GM11168 (cell line): ENCODE measurements around the gene CATSPERE.

Experiments used
- in situ Hi-C: fragments of 300-500 bp; cut with MboI; formaldehyde crosslinking; loops from one replicate; pipeline ENCODE4 v1.12.0; 2022; ENCODE audit warnings: low sequenced_read_pairs; ENCODE audit not compliant: unreplicated experiment

CATSPERE gene

DNA sequence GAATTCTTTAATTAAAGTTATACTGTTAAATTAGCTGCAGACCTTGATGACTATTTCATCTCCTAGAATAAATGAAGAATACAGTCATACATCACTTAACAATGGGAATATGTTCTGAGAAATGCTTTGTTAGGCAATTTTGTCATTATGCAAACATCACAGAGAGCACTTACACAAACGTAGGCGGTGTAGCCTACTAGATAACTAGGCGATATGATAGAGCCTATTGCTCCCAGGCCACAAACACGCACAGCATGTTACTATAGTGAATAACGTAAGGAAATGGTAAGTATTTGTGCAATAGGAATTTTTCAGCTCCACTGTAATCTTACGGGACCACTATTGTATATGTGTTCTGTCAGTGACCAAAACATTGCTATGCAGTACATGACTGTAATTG, 154.2 kb downstream of the CATSPERE start:
- in situ Hi-C loops, result no loop called here

- in situ Hi-C loops, result no loop called here
Observed at GRCh38 chr1:244626709-244627108, 165.6 kb downstream of the CATSPERE start.

GRCh38 chr1:244628789-244629188, 167.7 kb downstream of the CATSPERE start:
- in situ Hi-C loops, result no loop called here

DNA sequence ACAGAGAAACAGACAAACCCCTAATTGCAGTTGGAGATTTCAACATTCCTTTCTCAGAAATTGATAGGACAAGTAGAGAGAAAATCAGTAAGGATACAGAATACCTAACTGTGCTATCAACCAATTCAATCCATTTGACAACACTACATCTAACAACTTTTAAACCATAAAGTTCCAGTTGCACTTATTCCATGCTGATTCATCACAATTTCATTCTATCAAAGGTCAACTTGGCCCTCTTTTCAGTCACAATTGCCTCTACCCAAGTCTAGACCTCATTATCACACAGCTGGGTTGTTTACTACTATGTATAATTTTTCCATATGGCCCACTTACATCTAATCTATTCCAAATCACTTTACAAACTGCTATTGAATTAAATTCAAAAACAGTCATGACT, 172.1 kb downstream of the CATSPERE start:
- in situ Hi-C loops, result no loop called here

GRCh38 chr1:244634546-244634945, 173.5 kb downstream of the CATSPERE start:
- in situ Hi-C loops, result no loop called here

DNA sequence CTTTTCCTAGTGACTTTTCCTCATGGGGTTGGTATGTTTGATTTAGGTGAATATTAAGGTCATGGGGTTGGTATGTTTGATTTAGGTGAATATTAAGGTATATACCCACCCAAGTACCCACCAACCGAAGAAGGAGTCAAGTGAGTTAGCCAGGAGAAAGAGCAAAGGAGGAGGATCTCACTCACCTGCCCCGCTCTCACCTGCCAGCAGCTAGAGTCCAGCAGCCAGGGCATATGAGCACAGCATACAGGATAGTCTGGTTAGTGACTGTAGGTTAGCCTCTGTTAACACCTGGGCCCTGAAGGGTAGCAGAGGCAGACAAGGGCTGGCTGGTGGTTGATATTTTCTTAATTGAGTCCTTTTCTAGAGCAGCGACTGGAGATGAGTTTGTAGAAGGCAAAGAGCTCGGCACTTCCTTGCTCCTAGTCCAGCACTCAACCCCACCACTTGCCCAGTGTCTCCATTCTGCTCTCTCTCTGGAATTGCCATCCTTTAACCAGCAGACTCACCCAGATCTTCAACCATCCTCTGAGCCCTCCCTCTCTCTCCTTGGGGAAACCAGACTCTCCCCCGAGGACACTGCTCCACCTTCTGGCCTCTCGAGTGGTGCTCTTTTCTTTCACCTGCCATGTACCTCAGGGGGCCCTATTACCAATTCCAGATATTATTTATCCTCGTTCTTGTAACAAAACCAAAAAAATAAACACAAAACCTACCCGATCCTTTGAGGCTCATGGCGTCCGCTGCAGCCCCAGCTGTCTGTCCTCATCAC, 175.6 kb downstream of the CATSPERE start:
- in situ Hi-C loops, result no loop called here

DNA sequence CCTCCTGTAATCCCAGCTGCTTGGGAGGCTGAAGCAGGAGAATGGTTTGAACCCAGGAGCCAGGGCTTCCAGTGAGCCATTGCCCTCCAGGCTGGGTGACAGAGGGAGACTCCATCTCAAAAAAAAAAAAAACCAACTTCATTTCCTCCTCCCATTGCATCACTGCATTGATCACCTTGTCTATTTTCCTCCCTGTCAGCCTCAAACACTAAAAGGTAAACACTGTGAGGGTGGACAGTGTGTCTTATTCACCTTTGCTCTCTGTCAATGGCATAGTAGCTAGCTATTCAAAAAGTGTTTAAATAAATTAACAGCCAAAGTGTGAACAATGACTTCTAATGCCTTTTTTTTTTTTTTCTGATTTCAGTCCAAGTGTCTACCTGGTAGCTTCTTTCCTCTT, 178.5 kb downstream of the CATSPERE start:
- in situ Hi-C loops, result no loop called here

- in situ Hi-C loops, result no loop called here
Observed at GRCh38 chr1:244640917-244641316, 179.8 kb downstream of the CATSPERE start.

DNA sequence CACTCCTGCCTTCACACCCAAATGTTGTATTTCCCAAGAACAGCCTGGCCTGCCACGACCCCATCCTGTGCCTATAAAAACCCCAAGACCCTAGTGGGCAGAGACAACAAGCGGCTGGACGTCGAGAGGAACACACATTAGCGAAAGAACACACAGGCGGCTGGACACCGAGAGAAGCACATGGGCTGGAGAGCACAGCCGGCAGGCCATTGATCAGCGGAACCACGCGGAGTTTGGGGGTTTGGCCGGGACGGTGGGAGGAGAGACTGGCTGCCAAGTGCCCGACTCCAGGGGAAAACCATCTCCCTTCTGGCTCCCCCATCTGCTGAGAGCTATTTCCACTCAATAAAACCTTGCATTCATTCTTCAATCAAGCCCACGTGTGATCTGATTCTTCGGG, 181.5 kb downstream of the CATSPERE start:
- in situ Hi-C loops, result no loop called here

DNA sequence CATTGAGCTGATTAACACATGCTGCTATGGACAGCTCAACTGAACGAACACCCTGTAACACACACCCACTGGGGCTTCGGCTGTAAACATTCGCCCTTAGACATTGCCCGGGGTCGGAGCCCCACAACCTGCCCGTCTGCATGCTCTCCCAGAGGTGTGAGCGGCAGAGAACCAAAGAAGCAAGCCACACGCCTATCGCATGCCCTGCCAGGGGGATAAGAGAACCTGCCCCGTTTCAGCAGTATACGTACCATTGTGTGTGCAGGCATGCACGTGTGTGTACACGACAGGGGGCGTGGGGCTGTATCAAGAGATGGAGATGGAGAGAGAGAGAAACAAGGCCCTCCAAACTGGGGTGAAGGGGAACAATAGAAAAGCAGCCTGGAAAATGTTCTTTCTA, 181.9 kb downstream of the CATSPERE start:
- in situ Hi-C loops, result no loop called here

GRCh38 chr1:244645414-244645813, 184.3 kb downstream of the CATSPERE start:
- in situ Hi-C loops, result no loop called here

GRCh38 chr1:244645890-244646289, 184.8 kb downstream of the CATSPERE start:
- in situ Hi-C loops, result no loop called here

DNA sequence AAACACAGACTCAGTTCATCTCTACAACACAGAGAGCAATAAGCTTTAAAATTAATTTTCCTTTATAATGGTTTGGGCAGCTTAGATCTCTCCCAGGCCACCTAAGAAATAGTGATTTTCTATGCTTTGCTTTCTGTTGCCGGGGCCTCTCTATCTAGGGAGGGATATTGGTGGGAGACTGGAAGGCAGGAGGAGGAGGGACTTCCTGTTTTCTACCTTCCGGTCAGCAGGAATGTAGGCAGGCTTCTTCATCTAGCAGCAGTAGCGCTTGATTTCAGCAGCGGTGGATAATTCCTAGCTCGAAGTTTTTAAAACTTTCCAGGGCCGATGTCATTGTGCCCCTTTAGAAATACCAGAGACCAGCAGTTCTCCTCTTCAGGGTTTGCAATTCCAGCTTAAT, 186.7 kb downstream of the CATSPERE start:
- in situ Hi-C loops, result no loop called here

DNA sequence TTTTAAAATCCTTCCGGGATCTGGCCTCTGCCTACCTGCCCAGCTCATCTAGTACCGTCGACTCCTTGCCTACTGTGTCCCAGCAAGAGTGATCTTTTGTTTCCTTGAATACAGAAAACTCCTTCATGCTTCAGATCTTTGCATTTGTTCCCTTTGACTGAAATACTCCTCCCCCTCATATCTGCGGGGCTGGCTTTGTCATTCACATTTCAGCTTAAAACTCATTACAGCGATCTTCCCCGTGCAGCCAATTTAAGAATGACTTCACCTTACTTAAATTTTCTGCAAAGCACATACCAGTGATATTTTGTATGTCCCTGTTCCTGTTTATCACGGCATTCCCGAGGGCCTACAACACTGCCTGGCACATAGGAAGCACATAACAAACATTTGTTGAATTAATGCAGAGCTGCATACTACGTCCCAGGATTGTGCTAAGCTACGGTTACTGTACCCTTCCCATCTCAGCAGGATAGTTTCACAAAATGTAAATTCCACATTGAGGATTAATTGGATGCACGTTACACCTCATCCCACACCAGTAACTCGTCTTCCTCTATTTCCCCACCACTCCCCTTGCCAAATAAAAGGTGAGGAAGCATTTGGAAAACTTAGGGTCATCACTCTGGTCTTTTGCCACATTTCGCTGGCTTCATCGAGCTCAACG, 191.0 kb downstream of the CATSPERE start:
- in situ Hi-C loops, result no loop called here

DNA sequence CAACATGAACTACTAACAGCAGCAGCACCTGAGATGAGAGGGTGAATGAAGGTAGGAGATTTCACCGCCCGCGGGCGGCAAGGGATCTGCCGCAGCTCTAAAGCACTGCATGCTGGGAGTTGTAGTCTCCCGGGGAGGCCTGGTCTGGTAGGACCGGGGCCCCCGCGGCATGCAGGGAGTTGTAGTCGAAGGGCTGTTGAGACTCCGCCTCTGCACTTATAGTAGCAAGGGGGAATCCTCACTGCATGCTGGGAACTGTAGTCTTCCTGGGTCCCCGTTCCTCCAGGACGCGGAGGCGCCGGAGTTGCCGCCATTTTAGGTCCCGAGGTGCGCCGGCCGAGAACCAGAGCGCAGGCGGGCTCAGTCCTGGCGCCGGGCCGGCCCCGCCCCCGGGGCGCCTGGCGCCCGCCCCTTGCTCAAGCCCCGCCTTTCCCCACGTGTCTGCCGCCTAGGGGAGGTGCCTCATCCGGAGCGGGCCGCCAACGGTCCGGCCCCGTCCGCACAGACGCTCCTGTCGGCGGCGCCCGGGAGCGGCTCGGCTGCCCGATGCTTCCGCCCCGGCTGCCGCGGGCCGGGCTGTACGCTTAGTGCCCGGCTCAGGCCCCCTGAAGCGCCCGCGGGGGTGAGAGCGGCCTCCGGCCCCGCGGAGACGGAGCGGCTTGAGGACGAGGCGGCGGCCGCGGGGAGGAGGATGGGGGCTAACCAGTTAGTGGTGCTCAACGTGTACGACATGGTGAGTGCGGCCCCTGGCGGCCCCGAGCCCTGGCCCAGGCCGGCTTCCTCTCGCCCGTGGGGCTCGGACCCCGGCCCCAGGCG, 191.8 kb downstream of the CATSPERE start, which contains the start of gene DESI2:
DESI2 (plus strand) TSS at position 504 of the 816 bp plus-strand sequence; CDS start at position 692, 188 bp downstream.
- in situ Hi-C loops, result no loop called here

DNA sequence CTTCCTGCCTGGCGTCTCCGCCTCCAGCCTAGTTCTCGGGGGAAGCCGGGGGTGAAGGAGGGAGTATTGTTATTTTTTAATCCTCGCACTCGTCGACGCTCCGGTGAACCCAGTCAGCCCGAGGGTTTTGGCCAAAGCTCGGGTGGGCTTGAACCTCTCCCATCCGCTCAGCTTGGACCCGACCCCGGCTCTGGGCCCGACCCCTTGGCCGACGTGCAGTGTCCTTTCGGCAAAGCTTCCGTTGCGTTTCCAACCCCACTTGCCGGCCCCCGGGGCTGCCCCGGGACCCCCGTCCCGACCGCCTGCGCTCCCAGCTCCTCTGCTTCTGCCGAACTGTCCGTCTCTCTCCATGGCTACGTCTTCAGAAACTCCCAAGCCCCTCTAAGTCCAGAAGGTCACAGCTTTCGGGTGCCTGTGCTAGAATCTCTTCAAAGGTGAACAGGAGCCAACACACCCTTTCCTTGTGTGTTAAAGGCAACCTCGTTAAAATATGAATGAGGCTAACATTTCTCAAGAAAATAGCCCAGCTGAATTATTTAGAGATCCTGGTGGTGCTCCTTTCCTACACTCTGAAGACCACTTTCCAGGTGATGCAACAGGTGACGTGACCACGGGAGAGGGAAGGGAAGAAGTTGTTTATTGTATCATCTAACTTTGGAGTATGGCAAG, 192.5 kb downstream of the CATSPERE start:
- in situ Hi-C loops, result no loop called here

DNA sequence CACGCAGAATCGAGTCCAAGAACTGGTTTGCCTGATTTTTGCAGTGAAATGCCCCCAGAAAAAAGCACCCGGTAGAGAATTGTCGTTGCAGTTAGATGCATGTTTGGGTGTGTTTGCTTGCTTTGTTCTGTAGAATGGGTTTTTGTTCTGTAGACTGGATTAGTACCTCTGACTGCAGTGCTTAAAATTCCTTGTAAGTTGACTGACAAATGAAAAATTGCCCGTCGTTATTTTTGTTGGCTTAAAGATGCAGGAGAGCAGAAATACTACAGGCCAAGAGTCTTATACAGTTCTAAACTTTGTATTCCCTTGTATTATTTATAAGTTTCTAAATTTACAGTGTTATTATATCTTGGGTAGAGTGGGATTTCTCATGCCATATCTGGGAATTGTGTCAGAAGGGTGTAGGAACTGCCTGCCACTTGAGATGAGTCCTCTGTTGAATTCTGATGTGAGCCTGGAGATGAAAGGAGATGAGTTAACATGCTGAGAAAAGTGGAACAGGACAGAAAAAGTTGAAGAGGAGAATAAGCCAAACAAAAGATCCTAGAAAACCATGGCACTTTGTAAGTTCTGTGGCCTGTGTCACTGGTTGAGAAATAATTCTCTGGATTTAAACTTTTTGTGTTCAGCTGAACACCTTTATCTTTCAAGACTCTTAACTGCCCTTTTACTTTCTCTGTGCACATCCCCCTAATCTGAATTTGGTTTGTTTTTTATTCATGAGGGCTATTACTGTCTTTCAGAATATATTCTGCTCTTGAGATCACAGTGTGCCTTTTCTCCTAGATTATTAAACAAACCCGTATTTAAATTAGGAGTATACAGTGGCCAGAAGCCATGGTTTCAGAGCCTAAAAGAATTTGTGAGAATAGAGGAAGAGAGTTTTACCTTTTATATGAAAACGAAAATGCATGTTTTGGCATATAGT, 193.3 kb downstream of the CATSPERE start:
- in situ Hi-C loops, result no loop called here

DNA sequence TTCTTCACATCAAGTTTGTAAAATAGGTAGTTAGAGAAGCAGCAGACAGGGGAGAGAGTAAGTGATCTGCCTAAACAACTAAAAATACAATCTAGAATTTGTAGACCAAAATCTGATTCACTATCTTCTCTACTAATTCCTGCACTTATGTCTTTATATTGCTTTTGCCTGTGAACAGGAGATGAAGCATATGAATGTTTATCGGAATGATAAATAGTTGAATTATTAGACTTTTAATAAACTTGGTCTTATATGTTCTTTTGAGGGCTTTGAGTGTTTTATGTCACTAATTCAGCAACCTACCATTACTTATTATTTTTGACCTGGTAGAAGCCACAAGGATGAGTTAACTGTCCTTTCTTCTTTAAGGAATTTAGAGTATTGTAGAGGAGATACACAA, 194.1 kb downstream of the CATSPERE start:
- in situ Hi-C loops, result no loop called here

DNA sequence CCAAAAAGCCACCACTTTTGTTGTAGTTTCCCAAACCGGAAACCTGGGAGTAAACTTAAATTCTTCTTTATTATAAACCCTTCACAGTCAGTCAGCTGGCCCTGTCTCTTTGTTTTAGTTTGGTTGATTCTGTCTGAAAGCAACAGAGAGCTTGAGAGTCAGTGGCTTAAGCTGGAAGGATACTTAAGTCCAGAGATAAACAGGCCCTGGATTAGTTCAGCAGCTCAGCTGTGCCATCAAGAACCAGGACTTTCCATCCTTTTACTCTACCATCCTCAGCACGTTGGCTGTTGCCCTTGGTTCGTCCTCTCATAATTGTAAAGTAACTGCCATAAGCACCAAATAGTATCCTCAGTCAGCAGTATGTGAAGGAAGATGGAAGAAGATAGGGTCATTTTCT, 196.3 kb downstream of the CATSPERE start:
- in situ Hi-C loops, result no loop called here
